HG02885 (cell line): ENCODE results near the gene CEP131.

Experiments
- ATAC-seq: cut with Tn5 transposase; IDR thresholded peaks from one replicate; pipeline ENCODE4 v1.9.1; 2021; ENCODE audit warnings: mild to moderate bottlenecking; ENCODE audit not compliant: unreplicated experiment, poor library complexity

CEP131 gene

GRCh38 chr17:81140018-81140417 lies 82.7 kb downstream of the CEP131 start:
- no peak for ATAC-seq
